Gastrocnemius medialis (tissue), 4 donors: Measurements from ENCODE around the gene ZFP1.

ENCODE experiments used
- POLR2A ChIP-seq, 2 donors: fragments of 450-650 bp; IDR thresholded peaks; one replicate each; pipeline ENCODE4 v1.6.1; 2017; ENCODE audit warnings: antibody characterized with exemption in 2 of 2, mild to moderate bottlenecking in 2 of 2, moderate library complexity in 2 of 2
- TF ChIP-seq, protein P1 (sequence below), 5 experiments: fragments of 450-650 bp in 3 of 5; fragments of 200-600 bp in 2 of 5; sonication (generic) in 2 of 5; IDR thresholded peaks in 4 of 5; conservative IDR thresholded peaks in 1 of 5; 1 replicate in 4 of 5; 2 replicates in 1 of 5; pipeline ENCODE4 v1.5.1; 2016 to 2019; ENCODE audit warnings: antibody characterized with exemption in 5 of 5, mild to moderate bottlenecking in 3 of 5, moderate library complexity in 3 of 5

DNA sequence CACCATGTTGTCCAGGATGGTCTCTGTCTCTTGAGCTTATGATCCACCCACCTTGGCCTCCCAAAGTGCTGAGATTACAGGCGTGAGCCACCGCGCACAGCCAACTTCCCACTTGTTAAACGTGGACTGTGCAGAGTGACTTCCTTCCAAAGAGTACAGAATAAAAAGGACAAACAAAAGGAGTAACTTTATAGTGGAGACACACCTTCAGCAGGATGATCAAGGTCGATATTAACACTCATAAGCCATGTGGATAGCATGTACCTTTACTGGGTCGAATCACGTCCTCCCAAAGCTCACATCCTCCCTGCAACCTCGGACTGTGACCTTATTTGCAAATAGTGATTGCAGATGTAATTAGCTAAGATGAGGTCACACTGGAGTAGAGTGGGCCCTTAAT is 10.1 kb upstream of the ZFP1 start:
- TF ChIP-seq, protein P1, sequence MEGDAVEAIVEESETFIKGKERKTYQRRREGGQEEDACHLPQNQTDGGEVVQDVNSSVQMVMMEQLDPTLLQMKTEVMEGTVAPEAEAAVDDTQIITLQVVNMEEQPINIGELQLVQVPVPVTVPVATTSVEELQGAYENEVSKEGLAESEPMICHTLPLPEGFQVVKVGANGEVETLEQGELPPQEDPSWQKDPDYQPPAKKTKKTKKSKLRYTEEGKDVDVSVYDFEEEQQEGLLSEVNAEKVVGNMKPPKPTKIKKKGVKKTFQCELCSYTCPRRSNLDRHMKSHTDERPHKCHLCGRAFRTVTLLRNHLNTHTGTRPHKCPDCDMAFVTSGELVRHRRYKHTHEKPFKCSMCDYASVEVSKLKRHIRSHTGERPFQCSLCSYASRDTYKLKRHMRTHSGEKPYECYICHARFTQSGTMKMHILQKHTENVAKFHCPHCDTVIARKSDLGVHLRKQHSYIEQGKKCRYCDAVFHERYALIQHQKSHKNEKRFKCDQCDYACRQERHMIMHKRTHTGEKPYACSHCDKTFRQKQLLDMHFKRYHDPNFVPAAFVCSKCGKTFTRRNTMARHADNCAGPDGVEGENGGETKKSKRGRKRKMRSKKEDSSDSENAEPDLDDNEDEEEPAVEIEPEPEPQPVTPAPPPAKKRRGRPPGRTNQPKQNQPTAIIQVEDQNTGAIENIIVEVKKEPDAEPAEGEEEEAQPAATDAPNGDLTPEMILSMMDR (IDR thresholded peaks at IDR 0.05 in 4 of 5, conservative IDR thresholded peaks at IDR 0.05 in 1 of 5), result no peak
- no peak for TF ChIP-seq POLR2A (IDR thresholded peaks at IDR 0.05)
